SK-N-SH treated with all-trans-retinoic acid at 6 μM for 48 hours (cell line): ENCODE data around the gene SLC17A2.

Source experiments
- ARNTL ChIP-seq: fragments of 450-650 bp; formaldehyde crosslinking; IDR thresholded peaks from 2 replicates; pipeline ENCODE4 v1.5.0; 2020; ENCODE audit warnings: low read depth, mild to moderate bottlenecking, moderate library complexity, borderline replicate concordance
- BACH2 ChIP-seq: fragments of 250-450 bp; sonication (Bioruptor Pico); IDR thresholded peaks from 2 replicates; pipeline ENCODE4 v1.9.0; 2021; ENCODE audit warnings: mild to moderate bottlenecking, borderline replicate concordance
- GLIS3 ChIP-seq: fragments of 250-450 bp; sonication (Bioruptor Pico); IDR thresholded peaks from 2 replicates; pipeline ENCODE4 v1.5.0; 2020; ENCODE audit warnings: mild to moderate bottlenecking, moderate library complexity
- ISL1 ChIP-seq: fragments of 250-450 bp; sonication (Bioruptor Pico); IDR thresholded peaks from 2 replicates; pipeline ENCODE4 v2.1.2; 2022; ENCODE audit warnings: mild to moderate bottlenecking, moderate library complexity
- SNAI2 ChIP-seq: fragments of 250-450 bp; sonication (Bioruptor Pico); IDR thresholded peaks from 2 replicates; pipeline ENCODE4 v1.5.0; 2020; ENCODE audit warnings: mild to moderate bottlenecking, moderate library complexity
- TOX ChIP-seq: fragments of 250-450 bp; sonication (Bioruptor Pico); IDR thresholded peaks from 2 replicates; pipeline ENCODE4 v1.8.0; 2021; ENCODE audit warnings: mild to moderate bottlenecking, moderate library complexity, borderline replicate concordance
- ZC3H10 ChIP-seq: fragments of 250-450 bp; sonication (Bioruptor Pico); IDR thresholded peaks from 2 replicates; pipeline ENCODE4 v1.5.1; 2021; ENCODE audit warnings: mild to moderate bottlenecking, moderate library complexity
- ZNF565 ChIP-seq: fragments of 450-650 bp; formaldehyde crosslinking; conservative IDR thresholded peaks from 2 replicates; pipeline ENCODE4 v1.5.0; 2020; ENCODE audit warnings: low read depth, mild to moderate bottlenecking, moderate library complexity
- TF ChIP-seq, protein P1 (sequence below): fragments of 250-450 bp; sonication (Bioruptor Pico); IDR thresholded peaks from 2 replicates; pipeline ENCODE4 v1.8.0; 2020; ENCODE audit warnings: mild to moderate bottlenecking, moderate library complexity, borderline replicate concordance
- TF ChIP-seq, protein P2 (sequence below): fragments of 250-450 bp; sonication (Bioruptor Pico); IDR thresholded peaks from 2 replicates; pipeline ENCODE4 v1.8.0; 2021; ENCODE audit warnings: low read depth, mild to moderate bottlenecking, moderate library complexity, borderline replicate concordance

DNA sequence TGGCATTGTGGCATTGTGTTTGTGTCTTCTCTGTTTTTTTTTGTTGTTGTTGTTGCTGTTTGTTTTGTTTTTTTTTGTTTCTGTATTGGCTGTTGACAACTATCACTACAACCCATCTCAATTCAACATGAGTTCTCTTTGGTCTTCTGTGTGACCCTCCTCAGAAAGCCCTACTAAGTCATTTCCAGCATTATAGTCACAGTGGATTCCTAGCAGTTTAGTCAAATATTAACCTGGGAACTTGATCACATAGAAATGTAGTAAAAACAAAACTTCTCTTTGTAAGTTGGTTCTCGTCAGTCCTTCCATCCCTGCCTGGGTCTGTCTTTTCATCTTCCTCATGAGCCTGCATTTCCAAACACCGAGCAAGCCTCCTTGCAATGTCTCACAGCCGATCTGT is 16.8 kb downstream of the SLC17A2 start:
- TF ChIP-seq, protein P1, sequence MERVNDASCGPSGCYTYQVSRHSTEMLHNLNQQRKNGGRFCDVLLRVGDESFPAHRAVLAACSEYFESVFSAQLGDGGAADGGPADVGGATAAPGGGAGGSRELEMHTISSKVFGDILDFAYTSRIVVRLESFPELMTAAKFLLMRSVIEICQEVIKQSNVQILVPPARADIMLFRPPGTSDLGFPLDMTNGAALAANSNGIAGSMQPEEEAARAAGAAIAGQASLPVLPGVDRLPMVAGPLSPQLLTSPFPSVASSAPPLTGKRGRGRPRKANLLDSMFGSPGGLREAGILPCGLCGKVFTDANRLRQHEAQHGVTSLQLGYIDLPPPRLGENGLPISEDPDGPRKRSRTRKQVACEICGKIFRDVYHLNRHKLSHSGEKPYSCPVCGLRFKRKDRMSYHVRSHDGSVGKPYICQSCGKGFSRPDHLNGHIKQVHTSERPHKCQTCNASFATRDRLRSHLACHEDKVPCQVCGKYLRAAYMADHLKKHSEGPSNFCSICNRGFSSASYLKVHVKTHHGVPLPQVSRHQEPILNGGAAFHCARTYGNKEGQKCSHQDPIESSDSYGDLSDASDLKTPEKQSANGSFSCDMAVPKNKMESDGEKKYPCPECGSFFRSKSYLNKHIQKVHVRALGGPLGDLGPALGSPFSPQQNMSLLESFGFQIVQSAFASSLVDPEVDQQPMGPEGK (CRISPR knock-in tag): no peak
- TF ChIP-seq ZNF565 (CRISPR knock-in tag) (no peak), ZC3H10 (no peak), GLIS3 (CRISPR knock-in tag) (no peak), TOX (CRISPR knock-in tag) (no peak), ISL1 (CRISPR knock-in tag) (no peak), BACH2 (CRISPR knock-in tag) (no peak), SNAI2 (no peak), ARNTL (no peak)
- TF ChIP-seq, protein P2, sequence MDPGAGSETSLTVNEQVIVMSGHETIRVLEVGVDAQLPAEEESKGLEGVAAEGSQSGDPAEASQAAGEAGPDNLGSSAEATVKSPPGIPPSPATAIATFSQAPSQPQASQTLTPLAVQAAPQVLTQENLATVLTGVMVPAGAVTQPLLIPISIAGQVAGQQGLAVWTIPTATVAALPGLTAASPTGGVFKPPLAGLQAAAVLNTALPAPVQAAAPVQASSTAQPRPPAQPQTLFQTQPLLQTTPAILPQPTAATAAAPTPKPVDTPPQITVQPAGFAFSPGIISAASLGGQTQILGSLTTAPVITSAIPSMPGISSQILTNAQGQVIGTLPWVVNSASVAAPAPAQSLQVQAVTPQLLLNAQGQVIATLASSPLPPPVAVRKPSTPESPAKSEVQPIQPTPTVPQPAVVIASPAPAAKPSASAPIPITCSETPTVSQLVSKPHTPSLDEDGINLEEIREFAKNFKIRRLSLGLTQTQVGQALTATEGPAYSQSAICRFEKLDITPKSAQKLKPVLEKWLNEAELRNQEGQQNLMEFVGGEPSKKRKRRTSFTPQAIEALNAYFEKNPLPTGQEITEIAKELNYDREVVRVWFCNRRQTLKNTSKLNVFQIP (CRISPR knock-in tag): no peak
